ENCODE results near the gene CD9. TPM values are rescaled to one million over a fixed set of nuclear protein-coding genes. Genes with fewer than 3 reads are reported as not detected.

The CD9 gene
- total and polyA plus RNA-seq, 5 experiments from 2014 or later: 7.9 to 43.4 (median 23.4) TPM

DNA sequence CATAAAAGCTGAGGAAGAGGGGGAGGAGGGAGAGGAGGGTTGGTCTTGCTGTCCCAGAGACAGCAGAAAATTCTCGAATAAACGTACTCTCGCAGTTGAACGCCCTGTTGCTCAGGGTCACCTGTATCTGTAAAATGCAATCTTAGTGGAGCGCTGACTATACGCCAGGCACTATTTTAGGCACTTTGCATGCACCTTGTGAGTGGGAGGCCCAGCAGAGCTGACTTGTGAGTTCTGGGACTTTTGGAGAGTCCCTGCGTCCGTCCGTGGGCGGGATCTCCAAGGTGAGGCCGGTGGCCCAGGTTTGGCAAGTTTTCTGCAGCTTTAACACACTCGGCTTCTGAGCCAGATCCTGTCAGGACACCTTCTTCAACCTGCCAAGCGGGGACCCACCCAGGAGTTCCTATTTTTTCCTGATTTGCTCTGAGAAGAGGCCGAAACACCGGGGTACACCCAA lies 77.8 kb downstream of the CD9 start:
- no peaks in the 10 kb centered on the region for H3K36me3 Mint-ChIP-seq
- H3K9me3 Mint-ChIP-seq: no peaks in the 10 kb centered on the region

DNA sequence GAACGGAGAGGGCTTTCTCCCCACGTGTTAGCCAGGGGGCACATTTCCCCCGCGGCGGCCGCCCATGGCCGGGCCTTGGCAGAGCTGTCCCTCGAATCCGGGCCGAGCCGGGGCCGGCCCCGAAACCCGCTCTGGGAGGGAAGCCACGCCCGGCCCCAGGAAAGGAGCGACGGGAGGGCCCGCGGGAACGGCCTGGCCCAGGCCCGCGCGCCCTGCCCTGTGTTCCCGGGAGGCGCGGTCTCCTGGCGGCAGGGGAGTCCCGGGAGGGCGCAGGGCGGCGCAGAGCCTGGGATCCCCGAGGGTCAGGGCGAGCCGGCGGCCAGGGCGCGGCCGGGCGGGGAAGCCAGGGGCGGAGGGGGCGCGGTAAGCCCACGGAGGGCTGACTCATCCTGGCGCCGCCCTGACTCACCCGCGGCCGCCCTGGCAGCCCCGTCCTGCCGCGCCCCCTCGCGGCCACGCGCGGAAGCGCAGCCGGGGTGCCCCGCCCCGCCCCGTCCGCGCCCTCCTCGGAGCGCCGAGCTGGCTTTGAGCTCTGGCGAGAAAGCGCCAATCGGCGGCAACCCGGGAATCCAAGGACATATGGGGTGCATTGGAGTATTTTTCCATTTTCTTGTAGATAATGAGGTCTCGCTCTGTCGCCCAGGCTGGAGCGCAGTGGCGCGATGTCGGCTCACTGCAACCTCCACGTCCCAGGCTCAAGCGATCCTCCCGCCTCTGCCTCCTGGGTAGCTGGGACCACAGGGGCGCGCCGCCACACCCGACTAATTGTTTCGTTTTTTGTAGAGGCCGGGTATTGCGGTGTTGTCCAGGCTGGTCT lies 78.4 kb downstream of the CD9 start:
- POLR2A ChIA-PET: interaction anchor here (0.6 to 1.8 kb wide), 7 partner anchors 77 to 222 kb away, joined by 3 to 5 read pairs (median 3); no protein-coding TSS in a partner anchor
- ATAC-seq (peak; percentile 97 to 98), DNase-seq (peak; percentile 69 to 90 (median 85))
- peak overlapping the region; percentile 64 to 76 (median 70) for H3K4me3 Mint-ChIP-seq
- H3K9me3 Mint-ChIP-seq: no peaks in the 10 kb centered on the region
- no peaks in the 10 kb centered on the region for H3K36me3 Mint-ChIP-seq
- peaks cover 0 to 5% (median 2%) of the 10 kb centered on the region in 4 donors for H3K4me1 Mint-ChIP-seq
- peaks cover 10 to 33% (median 29%) of the 10 kb centered on the region in 5 donors for H3K27me3 Mint-ChIP-seq
- H3K27ac Mint-ChIP-seq: no peak overlapping the region

More for the DNA sequence above, 77.8 kb downstream of the CD9 start:
- Mint-ChIP-seq H3K27ac (peak overlapping the region in 3 of 10 donors; percentile 11 to 51 (median 32)), H3K27me3 (peaks cover 10 to 32% (median 31%) of the 10 kb centered on the region in 5 donors), H3K4me3 (peak overlapping the region; percentile 64 to 76 (median 70)), H3K4me1 (peaks cover 0 to 5% (median 2%) of the 10 kb centered on the region in 4 donors)
- DNase-seq (peak in 1 of 10 donors; percentile 14), ATAC-seq (no peak)
- POLR2A ChIA-PET: interaction anchor here (1.1 kb wide), 2 partner anchors 10 to 88 kb away, joined by 3 read pairs; no protein-coding TSS in a partner anchor

DNA sequence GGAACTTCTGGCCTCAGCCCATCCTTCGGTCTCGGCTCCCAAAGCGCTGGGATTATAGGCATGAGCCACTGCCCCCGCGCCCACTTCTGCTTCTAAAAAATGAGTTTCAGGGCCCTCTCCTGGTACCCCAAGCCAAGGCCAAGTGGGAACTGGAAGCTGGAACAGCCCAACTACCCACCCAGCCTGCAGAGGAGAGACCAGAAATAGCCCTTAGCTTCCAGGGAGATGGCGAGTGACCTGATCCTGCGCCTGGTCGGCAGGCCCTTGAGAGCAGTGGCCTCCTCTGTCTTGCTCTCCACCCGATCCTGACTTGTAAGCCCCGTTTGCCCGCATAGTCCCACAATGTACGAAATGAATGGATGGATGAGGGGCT lies 79.0 kb downstream of the CD9 start:
- ATAC-seq: no peak
- Mint-ChIP-seq H3K36me3 (no peaks in the 10 kb centered on the region), H3K4me1 (peaks cover 0 to 5% (median 2%) of the 10 kb centered on the region in 4 donors), H3K27me3 (peaks cover 10 to 33% (median 28%) of the 10 kb centered on the region in 5 donors), H3K27ac (no peak overlapping the region), H3K9me3 (no peaks in the 10 kb centered on the region), H3K4me3 (peak overlapping the region in 7 of 10 donors; percentile 7 to 65 (median 50))
- no peak for DNase-seq
- POLR2A ChIA-PET: interaction anchor here (0.6 to 1.8 kb wide), 7 partner anchors 78 to 223 kb away, joined by 3 to 5 read pairs (median 3); no protein-coding TSS in a partner anchor

DNA sequence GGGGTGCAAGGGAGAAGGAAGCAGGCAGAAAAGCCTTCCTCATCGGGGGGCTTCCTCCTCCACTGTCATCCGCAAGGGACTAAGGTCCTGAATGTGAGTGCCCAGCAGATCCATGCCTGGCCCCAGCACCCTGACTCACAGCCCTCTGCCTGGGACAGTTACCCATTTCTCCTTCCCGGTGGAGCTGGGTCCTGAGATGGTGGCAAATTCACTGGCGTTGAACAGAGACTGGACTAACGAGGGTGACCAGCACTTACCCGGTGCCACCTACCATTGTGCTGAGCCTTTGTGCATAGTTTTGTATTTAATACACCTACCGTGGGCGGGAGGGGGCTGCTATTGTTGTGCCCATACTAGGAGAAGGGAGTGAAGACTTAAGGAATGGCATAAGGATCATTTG lies 79.4 kb downstream of the CD9 start:
- H3K4me3 Mint-ChIP-seq: peak overlapping the region in 2 of 10 donors; percentile 16 to 65
- DNase-seq: no peak

DNA sequence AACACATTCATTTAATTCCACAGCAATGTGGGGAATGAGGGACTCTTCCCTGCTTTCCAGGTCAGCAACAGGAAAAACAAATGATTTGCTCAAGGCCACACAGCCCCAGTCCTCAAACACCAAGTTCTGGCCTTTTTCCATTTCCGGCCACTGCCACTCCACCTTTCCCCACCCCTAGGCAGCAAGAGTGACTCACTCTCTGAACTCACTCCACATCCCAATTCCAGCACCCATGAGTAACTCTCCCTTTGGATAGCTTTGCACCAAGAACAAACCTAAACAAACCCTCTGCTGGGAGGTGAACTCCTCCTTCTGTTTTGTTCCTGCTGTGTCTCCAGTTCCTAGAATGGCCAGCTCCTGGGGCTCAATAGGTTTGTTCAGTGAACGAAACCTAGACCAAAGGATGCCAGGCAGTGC lies 79.9 kb downstream of the CD9 start:
- Mint-ChIP-seq H3K27ac (peak overlapping the region in 1 of 10 donors; percentile 25), H3K4me3 (peak overlapping the region in 1 of 10 donors; percentile 45), H3K36me3 (no peaks in the 10 kb centered on the region), H3K9me3 (no peaks in the 10 kb centered on the region), H3K4me1 (peaks cover 0 to 8% (median 4%) of the 10 kb centered on the region in 4 donors), H3K27me3 (peaks cover 10 to 35% (median 25%) of the 10 kb centered on the region in 5 donors)
- POLR2A ChIA-PET: interaction anchor here (1.1 to 1.8 kb wide), 2 partner anchors 79 to 209 kb away, joined by 4 to 5 read pairs; no protein-coding TSS in a partner anchor
- no peak for DNase-seq
- ATAC-seq: no peak

More for the DNA sequence above, 79.4 kb downstream of the CD9 start:
- H3K4me1 Mint-ChIP-seq: peaks cover 0 to 5% (median 2%) of the 10 kb centered on the region in 4 donors
- no peak for ATAC-seq
- no peak overlapping the region for H3K27ac Mint-ChIP-seq
- H3K9me3 Mint-ChIP-seq: no peaks in the 10 kb centered on the region
- POLR2A ChIA-PET: interaction anchor here (1.0 to 1.8 kb wide), 5 partner anchors 78 to 223 kb away, joined by 3 to 5 read pairs (median 3); no protein-coding TSS in a partner anchor
- peaks cover 10 to 33% (median 28%) of the 10 kb centered on the region in 5 donors for H3K27me3 Mint-ChIP-seq
- no peaks in the 10 kb centered on the region for H3K36me3 Mint-ChIP-seq

DNA sequence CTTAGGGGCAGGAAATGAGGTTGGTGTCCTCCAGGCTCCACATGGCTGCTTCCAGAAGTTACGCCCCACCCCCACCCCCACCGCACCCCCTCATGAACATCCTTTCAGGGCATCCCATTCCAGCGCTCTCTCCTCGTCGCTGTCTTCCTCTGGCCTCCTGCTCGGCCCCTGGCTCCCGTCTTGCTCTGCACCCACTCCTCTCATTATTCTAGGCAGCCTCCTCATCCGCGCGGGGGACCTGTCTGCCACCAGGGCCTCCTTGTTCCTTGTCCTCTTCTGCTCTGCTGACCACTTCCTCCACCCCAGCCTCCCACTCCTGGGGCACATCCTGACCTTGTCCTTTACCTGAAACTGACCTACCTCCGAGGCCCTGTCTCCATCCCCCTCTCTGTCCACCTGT lies 80.5 kb downstream of the CD9 start:
- Mint-ChIP-seq H3K4me1 (peaks cover 0 to 10% (median 5%) of the 10 kb centered on the region in 4 donors), H3K9me3 (no peaks in the 10 kb centered on the region), H3K27ac (no peak overlapping the region), H3K27me3 (peaks cover 10 to 37% (median 19%) of the 10 kb centered on the region in 5 donors), H3K36me3 (no peaks in the 10 kb centered on the region), H3K4me3 (no peak overlapping the region)
- POLR2A ChIA-PET: no interaction called here
- ATAC-seq (no peak), DNase-seq (no peak)

DNA sequence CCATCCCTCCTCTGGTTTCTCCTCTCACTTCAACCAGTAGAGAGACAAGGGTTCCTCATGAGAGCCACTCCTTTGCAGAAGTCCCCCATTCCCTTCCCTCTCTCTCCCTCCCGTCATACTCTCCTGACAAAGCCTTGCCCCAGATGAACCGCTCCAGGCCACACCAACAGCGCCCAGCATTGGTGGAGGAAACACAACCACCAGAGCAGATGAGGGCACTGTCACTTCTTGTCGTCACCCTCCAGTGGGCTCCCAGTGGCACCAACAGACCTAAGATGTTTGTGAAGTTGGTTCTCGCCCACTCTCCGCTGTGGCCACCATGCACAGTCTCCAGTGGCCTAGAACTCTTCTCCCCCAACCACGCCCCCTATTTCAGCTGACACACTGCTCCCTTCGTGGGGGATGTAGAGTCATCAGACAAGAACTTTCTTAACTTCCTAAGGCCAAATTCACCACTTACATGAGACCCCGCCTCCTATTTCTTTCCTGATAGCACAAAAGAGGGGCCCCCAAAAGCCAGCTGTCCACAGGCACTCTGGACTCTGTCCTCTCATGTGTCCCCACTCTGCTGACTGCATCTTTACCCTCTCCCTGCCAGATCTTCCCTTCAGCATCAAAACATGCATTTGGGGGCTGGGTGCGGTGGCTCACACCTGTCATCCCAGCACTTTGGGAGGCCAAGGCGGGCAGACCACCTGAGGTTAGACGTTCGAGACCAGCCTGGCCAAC lies 81.0 kb downstream of the CD9 start:
- ATAC-seq (no peak), DNase-seq (no peak)
- Mint-ChIP-seq H3K36me3 (no peaks in the 10 kb centered on the region), H3K4me1 (peaks cover 0 to 10% (median 5%) of the 10 kb centered on the region in 4 donors), H3K4me3 (peak overlapping the region in 1 of 10 donors; percentile 5), H3K9me3 (no peaks in the 10 kb centered on the region), H3K27ac (peak overlapping the region in 1 of 10 donors; percentile 31), H3K27me3 (peaks cover 10 to 37% (median 19%) of the 10 kb centered on the region in 5 donors)
- POLR2A ChIA-PET: no interaction called here

DNA sequence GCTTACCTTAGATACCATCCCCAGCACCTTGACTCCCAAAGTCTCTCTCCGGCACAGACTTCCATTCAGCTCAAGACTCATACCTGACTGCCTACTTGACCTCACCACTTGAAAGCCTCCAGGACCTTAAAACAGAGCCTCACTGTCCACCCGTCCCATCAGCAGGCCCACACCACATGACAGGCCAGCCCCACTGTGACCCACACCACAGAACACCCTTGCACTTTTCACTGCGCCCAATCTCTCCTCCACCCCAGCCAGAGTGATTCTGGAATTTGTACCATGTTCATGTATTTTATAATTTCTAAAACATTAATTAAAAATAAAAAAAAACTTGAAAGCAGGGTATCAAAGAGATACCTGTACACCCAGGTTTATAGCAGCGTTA lies 82.2 kb downstream of the CD9 start:
- DNase-seq (no peak), ATAC-seq (no peak)
- no peaks in the 10 kb centered on the region for H3K36me3 Mint-ChIP-seq
- H3K27me3 Mint-ChIP-seq: peaks cover 5 to 30% (median 19%) of the 10 kb centered on the region in 5 donors
- peaks cover 0 to 10% (median 5%) of the 10 kb centered on the region in 4 donors for H3K4me1 Mint-ChIP-seq
- no peak overlapping the region for H3K4me3 Mint-ChIP-seq
- H3K9me3 Mint-ChIP-seq: no peaks in the 10 kb centered on the region
- H3K27ac Mint-ChIP-seq: peak overlapping the region in 2 of 10 donors; percentile 33 to 76
- POLR2A ChIA-PET: no interaction called here

DNA sequence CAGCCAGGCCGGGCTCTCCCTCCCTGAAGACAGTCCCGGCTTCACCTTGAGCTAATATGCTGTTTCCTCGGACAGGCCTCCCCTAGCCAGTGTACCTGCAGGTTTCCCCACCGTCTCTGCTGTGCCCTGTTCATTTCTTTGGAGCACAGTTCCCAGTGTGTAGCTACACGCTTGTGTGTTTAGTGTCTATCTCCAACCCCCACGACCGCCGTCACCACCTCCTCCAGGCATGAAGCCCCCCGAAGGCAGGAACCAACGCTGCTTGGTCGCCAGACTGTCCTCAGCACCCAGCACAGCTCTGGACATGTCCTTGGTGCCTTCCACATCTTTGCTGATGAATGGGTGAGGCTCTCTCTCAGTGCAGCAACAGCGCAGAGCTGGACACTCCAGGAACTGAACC lies 84.1 kb downstream of the CD9 start:
- H3K27ac Mint-ChIP-seq: peak overlapping the region in 1 of 10 donors; percentile 59
- peaks cover 0 to 4% (median 3%) of the 10 kb centered on the region in 4 donors for H3K4me1 Mint-ChIP-seq
- H3K9me3 Mint-ChIP-seq: no peaks in the 10 kb centered on the region
- ATAC-seq: no peak
- POLR2A ChIA-PET: interaction anchor here (0.6 to 1.8 kb wide), 4 partner anchors 33 to 1427 kb away, joined by 3 to 5 read pairs (median 4); no protein-coding TSS in a partner anchor
- H3K36me3 Mint-ChIP-seq: no peaks in the 10 kb centered on the region
- no peak for DNase-seq
- no peak overlapping the region for H3K4me3 Mint-ChIP-seq
- peaks cover 7 to 29% (median 18%) of the 10 kb centered on the region in 5 donors for H3K27me3 Mint-ChIP-seq

DNA sequence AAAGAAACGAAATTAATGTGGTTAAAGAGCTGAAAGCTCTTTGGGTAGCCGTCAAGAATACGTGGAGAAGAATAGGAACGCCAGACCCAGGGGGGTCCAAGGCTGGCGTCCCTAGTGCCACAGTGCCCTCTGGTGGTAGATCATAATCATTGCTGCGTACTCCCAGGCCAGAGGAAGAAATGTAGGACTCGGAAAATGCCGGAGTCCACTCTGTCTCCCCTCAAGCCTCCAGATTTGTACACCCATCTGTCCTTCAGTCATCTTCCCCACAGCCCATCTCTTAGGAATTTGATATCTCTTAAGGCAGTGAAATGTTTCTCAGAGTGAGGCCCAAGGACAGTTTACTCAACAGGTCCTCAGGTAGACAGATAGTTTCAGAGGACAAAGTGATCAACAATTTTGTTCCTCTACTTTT lies 84.9 kb downstream of the CD9 start:
- ATAC-seq: peak; percentile 77 to 96
- no peak overlapping the region for H3K4me3 Mint-ChIP-seq
- H3K36me3 Mint-ChIP-seq: no peaks in the 10 kb centered on the region
- peaks cover 0 to 4% (median 3%) of the 10 kb centered on the region in 4 donors for H3K4me1 Mint-ChIP-seq
- H3K9me3 Mint-ChIP-seq: no peaks in the 10 kb centered on the region
- POLR2A ChIA-PET: interaction anchor here (1.8 kb wide), 1 partner anchor 297 kb away, joined by 4 read pairs; no protein-coding TSS in a partner anchor
- no peak overlapping the region for H3K27ac Mint-ChIP-seq
- H3K27me3 Mint-ChIP-seq: peaks cover 4 to 29% (median 12%) of the 10 kb centered on the region in 5 donors
- peak; percentile 41 to 80 (median 63) for DNase-seq

DNA sequence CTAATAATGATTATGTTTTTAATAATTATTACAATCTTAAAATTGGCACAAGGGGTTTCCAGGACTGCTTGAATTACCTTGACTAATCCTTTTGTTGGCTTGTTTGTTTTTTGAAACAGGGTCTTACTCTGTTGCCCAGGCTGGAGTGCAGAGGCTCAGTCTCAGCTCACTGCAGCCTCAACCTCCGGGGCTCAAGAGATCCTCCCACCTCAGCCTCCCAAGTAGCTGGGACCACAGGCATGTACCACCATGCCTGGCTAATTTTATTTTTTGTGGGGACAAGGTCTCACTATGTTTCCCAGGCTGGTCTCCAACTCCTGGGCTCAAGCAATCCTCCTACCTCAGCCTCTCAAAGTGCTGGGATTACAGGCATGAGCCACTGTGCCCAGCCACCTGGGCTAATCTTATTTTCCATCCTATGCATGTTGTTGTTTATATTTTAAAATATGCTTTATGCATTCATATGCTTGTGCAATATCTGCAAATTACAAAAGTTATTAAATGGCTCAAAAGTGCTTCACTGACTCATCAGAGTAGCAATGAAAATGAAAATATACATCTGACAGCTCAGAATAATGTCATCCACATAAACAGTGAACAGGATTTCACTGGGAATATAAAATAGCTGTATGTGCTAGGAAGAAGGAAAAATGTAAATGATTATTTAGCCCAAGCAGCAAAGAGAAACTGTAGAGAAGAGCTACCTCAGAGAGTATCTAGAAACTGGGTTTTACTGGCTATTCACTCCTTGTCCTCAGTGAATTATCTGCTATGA lies 85.5 kb downstream of the CD9 start:
- H3K36me3 Mint-ChIP-seq: no peaks in the 10 kb centered on the region
- no peak overlapping the region for H3K4me3 Mint-ChIP-seq
- POLR2A ChIA-PET: no interaction called here
- DNase-seq (no peak), ATAC-seq (no peak)
- H3K9me3 Mint-ChIP-seq: no peaks in the 10 kb centered on the region
- H3K27me3 Mint-ChIP-seq: peaks cover 4 to 26% (median 9%) of the 10 kb centered on the region in 5 donors
- H3K4me1 Mint-ChIP-seq: peaks cover 0 to 4% (median 3%) of the 10 kb centered on the region in 4 donors
- H3K27ac Mint-ChIP-seq: no peak overlapping the region

Data from naive thymus-derived CD8-positive, alpha-beta T cell (primary cell).